Stomach (tissue), 4 donors: ENCODE results near the gene FBXO7.

Source experiments
- POLR2A ChIP-seq, 4 donors: fragments of 450-650 bp; IDR thresholded peaks; one replicate each; pipeline ENCODE4 v1.6.1; 2016; ENCODE audit warnings: antibody characterized with exemption in 4 of 4, control low read depth in 2 of 4, mild to moderate bottlenecking in 1 of 4, moderate library complexity in 1 of 4
- POLR2AphosphoS5 ChIP-seq, 3 donors: sonication (generic); formaldehyde crosslinking; IDR thresholded peaks; one replicate each; pipeline ENCODE4 v1.6.1; 2016; ENCODE audit warnings: antibody characterized with exemption in 3 of 3
- TF ChIP-seq, protein P1 (sequence below), 7 experiments: fragments of 450-650 bp in 4 of 7; fragments of 200-600 bp in 3 of 7; sonication (generic) in 3 of 7; IDR thresholded peaks; one replicate each; pipeline ENCODE4 v1.5.1; 2016 to 2019; ENCODE audit warnings: antibody characterized with exemption in 7 of 7, control low read depth in 2 of 7, mild to moderate bottlenecking in 1 of 7

DNA sequence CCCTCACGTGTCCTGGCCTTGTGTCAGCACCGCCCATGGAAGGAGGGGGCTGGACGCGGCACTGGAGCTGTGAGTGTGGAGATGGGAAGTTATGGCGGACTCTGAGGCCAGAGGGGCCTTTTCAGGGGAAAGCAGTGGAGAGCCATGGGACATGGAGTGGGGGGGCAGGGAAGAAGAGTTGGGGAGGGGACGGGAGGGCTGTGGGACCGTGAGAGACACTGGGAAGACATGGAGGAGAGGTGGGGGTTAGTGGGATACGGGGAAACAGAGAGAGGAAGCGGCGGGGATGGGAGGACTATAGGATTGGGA lies 58.2 kb downstream of the FBXO7 start:
- TF ChIP-seq, protein P1, sequence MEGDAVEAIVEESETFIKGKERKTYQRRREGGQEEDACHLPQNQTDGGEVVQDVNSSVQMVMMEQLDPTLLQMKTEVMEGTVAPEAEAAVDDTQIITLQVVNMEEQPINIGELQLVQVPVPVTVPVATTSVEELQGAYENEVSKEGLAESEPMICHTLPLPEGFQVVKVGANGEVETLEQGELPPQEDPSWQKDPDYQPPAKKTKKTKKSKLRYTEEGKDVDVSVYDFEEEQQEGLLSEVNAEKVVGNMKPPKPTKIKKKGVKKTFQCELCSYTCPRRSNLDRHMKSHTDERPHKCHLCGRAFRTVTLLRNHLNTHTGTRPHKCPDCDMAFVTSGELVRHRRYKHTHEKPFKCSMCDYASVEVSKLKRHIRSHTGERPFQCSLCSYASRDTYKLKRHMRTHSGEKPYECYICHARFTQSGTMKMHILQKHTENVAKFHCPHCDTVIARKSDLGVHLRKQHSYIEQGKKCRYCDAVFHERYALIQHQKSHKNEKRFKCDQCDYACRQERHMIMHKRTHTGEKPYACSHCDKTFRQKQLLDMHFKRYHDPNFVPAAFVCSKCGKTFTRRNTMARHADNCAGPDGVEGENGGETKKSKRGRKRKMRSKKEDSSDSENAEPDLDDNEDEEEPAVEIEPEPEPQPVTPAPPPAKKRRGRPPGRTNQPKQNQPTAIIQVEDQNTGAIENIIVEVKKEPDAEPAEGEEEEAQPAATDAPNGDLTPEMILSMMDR (IDR thresholded peaks at IDR 0.05): no peak
- no peak for TF ChIP-seq POLR2AphosphoS5 (IDR thresholded peaks at IDR 0.05)
- no peak for TF ChIP-seq POLR2A (IDR thresholded peaks at IDR 0.05)
